Measurements from ENCODE around the gene NETO2.

Gene NETO2

DNA sequence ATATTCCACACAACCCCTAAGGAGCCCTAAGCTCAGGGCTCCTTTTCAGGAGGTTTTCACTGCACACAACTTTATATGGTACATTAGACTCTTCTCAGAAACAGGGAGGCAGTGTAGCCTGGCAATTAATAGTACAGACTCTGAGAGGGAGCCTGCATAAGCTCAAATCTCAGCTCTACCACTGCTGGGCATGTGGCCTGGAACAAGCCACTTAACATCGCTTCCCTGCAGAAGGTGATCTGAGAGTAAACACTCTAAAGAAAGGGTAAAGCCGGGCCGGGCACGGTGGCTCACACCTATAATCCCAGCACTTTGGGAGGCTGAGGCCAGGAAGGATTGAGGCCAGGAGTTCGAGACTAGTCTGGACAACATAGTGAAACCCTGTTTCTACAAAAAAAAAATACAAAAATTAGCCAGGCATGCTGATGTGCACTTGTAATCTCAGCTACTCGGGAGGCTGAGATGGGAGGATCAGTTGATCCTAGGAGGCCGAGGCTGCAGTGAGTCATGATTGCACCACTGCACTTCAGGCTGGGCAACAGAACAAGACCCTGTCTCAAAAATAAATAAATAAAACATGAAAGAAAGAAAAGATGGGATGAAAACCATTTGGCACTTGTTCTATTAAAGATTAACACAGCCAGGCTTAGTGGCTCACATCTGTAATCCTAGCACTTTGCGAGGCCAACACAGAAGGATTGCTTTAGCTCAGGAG lies 99.6 kb downstream of the NETO2 start:
- no peak for DNase-seq

GRCh38 chr16:47043200-47043599 lies 100.5 kb downstream of the NETO2 start:
- no peak for DNase-seq

DNA sequence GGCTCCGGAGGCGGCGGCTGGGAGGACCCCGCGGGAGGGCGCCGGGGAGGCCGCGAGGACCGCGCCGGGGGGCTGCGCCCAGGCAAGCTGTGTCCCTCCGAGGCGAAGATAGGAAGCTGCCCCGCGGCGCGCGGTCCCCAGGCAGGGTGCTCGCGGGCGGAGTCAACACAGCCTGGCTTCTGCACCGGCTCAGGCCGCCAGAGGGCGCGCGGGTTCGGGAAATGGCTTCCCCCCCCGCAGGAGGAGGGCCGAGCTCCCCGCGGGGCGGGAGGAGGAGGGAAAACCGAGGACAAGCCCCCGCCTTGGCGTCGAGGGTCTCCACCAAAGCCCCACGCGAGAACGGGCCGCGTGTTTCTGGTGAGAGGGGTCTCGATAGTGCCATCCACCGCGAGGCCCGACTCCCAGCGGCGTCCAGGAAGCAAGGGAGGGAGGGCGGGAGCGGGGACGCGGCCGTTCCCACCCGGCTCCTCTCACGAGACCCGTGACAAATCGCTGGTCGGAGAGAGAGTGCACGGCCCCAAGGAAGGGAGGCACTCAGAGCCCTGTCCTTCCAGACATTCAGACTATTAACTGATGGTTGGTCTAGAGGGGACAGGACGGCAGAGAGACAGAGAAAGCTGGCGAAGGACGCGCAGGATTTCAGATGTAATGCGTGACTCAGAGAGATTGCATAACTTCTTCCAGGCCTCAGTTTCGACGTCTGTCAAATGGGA lies 105.8 kb downstream of the NETO2 start:
- peak; percentile 46 for DNase-seq

GRCh38 chr16:47037396-47037745 lies 106.4 kb downstream of the NETO2 start:
- DNase-seq: no peak

DNA sequence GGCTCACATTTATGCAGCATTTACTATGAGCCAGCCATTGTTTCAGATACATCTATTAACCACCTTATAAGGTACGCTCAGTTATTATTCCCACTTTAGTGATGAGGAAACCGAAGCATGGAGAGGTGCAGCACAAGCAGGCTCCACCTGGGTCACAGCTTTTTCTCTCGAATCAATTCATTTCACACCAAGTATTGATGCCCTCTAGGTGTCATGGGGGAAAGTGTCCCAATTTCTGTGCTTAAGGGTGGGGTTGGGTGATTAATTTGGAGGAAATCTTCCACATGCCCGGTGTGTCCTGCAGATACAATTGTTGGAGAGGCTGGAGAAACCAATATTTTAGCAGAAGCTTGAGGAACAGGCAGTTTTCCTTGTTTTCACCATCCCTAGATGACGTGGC lies 107.5 kb downstream of the NETO2 start:
- no peak for DNase-seq

GRCh38 chr16:47035436-47035835 lies 108.3 kb downstream of the NETO2 start:
- no peak for DNase-seq

DNA sequence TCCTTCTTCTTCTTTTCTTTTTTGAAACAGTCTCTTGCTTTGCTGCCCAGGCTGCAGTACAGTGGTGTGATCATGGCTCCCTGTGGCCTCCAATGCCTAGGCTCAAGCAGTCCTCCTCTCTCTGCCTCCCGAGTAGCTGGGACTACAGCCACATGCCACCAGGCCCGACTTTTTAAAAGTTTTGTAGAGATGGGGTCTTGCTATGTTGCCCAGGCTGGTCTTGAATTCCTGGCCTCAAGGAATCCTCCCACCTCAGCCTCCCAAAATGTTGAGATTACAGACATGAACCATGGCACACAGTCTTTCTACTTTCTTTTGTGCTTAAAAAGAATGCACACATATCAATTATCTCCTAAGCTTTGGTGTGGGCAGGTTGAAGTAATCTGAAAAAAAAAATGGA lies 109.3 kb downstream of the NETO2 start:
- DNase-seq: no peak

DNA sequence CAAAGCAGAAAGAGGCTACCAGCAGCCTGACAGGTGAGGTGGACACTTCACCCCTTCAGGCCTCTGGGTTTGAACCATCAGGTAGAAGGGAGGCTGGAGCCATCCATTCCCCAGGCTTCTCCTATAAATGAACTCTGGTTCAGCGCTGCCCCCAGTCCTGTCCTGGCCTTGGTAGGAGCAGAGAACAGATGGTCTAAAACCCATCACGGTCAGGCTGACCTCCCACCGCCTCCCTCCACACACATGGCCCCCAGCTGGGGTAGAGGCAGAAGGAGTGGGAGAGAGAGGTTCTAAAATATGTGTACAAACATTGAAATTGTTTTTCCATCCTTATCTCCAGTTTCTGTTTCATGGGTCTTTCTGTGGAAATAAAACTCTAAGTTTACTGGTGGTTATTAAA lies 110.6 kb downstream of the NETO2 start:
- DNase-seq: no peak

GRCh38 chr16:47029724-47030123 lies 114.0 kb downstream of the NETO2 start:
- DNase-seq: no peak

GRCh38 chr16:47028767-47029377 lies 114.9 kb downstream of the NETO2 start:
- DNase-seq: no peak
